G401.6 (cell line): ENCODE data around the gene RERE.
"Not testable (repeated sequence)": the region's sequence is repeated elsewhere in the genome, so short reads cannot be mapped to it uniquely, and the experiment has no call there.

Experiments
- FAIRE-seq: peaks from 2 replicates; lab custom pipeline; 2012; peaks lifted over from hg19 to GRCh38; lab: Jason Lieb, UNC

RERE gene

DNA sequence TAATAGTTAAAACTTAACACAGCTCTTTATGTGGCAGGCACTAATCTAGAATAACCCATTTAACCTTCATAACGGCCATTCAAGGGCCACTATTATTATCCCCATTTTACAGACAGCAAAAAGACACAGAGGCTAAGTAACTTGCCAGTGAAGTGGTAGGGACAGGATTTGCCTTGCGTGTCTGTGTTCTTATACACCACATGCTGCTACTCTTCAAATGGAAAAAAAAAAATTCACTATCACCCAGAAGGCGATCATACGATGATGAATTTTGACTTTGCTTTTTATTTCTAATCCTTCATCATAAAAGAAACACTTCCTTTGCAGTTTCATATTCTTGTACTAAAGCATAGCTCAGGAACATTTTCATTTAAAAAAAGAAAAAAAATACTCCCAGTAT is 65.5 kb downstream of the RERE start:
- no peak for FAIRE-seq

DNA sequence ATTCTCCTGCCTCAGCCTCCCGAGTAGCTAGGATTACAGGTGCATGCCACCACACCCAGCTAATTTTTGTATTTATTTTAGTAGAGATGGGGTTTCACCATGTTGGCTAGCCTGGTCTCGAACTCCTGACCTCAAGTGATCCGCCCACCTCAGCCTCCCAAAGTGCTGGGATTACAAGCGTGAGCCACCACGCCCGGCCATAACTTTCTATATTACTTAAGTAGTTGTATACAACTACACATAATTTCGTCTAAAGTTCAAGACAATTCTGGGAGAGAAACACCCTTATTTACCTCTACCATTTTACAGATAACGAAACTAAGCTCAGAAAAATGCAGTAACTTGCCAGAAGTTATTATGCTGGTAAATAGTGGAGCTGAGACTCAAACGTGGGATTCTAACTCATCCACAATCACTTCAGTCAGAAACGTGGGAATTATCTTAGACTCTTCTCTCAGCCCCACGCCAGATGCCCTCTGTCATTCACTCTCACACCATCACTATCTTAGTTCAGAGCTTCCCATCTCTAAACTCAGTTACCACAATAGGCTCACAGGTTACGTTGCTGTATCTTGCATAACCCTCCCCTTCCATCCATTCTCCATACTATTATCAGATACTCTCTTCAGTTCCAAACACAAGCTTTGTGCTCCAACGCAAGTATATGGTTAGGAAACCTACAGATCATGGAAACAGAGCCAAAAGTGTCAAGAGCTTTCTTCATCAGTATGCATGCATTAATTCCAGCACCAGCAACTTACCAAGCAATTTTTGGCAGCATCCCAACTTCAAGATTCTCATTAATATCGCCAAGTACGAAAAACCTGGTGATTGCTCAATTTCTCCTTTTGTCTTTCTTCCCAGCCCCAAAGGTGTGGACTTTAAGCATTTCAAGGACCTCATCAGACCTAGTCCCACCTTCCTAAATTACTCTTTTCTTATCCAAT is 69.3 kb downstream of the RERE start:
- FAIRE-seq: no peak

DNA sequence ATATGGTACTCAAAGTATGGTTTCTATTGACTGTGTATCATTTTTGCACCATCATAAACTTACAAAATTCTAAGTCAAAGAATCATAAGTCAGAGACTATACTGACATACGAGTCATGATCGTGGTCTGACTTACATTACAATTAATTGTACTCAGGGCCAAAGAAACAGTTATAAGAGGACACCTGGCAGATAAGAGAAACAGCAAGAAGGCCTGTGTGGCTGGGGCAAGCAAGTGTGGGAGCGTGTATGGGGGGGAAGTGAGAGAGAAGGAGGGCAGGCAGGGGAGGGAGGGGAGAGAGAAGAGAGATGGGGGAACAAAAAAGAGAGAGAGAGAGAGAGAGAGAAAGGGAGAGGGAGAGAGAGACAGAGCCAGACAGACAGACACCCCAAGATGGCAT is 70.9 kb downstream of the RERE start:
- FAIRE-seq: no peak

DNA sequence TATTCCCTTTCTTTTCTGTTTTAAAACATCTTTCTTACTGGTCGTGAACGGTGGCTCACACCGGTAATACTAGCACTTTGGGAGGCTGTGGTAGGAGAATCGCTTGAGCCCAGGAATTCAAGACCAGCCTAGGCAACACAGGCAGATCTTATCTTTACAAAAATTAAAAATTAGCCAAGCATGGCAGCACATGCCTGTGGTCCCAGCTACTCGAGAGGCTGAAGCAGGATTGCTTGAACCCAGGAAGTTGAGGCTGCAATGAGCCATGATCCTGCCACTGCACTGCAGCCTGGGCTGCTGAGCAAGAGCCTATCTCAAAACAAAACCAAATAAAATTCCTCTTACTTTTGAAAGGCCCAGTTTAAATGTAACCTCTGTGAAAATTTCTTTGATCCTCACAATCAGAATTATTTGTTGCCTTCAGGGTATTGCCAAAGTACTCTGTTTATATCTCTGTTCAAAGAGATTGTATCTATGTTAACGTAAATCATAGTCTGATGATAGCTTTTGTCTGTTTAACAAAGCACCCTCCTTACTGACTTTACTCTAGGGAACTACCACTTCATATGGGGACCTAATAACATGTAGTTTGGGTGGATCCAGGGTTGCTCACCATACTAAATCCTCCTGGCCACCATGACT is 71.6 kb downstream of the RERE start:
- no peak for FAIRE-seq

DNA sequence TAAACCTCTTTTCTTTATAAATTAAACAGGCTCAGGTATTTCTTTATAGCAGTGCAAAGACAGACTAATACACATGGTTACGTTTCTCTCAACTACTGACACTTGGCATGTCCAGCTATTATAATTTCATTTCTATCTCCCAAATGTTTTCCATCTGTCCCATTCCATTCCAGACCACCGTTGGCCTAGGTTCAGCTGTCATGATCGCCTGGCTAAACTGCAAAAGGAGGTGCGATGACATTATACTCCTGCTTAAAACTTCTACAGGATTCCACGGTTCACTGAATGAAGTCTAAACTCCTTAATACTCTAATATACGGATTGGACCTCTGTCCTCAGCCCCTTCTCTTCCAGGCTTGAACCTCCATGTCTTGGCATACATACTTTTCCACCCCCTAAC is 72.1 kb downstream of the RERE start:
- no peak for FAIRE-seq

DNA sequence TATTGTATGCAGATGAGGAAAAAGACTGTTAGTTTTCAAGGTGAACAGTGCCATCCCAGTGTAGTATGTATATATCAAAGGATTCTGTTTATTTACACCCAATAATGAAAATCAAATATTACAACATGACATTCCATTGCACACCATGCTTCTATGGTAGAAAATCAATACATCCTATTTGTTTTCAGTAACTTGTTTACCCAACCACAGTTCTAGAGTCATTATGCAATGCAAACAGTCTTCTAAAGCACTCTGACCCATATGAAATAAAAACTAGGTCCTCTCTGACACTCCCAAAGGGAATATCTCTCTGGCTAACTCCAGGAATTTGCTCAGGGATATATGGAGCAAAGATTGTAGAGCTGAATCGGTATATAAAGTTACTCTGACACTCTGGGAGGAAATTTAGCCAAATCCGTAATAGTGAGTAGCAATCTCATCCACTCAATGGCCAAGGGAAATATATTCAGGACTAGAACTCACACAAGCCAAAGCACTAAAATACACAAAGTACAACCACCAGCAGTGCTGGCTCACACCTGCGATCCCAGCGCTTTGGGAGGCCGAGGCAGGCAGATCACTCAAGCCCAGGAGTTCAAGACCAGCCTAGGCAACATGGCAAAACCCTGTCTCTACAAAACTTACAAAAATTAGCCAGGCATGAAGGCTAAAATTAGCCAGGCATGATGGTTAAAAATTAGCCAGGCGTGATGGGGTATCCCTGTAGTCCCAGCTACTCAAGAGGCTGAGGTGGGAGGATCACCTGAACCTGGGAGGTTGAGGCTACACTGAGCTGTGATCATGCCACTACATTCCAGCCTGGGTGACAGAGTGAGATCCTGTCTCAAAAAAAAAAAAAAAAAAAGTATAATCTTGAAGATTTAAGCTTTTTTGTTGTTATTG is 75.2 kb downstream of the RERE start:
- no peak for FAIRE-seq

DNA sequence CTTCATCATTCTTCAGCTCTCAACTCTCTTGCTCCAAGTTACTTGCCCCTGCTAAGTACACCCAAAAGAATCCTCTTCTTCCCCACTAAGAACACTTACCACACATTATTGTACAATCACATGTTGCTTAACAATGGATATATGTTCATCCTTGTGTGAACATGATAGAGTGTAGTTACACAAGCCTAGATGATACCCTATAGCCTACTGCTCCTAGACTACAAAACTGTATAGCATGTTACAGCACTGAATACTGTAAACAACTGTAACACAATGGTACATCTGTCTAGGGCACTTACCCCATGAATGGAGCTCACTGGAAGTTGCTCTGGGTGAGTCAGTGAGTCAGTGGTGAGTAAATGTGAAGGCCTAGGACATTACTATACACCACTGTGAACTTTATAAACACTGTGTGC is 77.4 kb downstream of the RERE start:
- no peak for FAIRE-seq

DNA sequence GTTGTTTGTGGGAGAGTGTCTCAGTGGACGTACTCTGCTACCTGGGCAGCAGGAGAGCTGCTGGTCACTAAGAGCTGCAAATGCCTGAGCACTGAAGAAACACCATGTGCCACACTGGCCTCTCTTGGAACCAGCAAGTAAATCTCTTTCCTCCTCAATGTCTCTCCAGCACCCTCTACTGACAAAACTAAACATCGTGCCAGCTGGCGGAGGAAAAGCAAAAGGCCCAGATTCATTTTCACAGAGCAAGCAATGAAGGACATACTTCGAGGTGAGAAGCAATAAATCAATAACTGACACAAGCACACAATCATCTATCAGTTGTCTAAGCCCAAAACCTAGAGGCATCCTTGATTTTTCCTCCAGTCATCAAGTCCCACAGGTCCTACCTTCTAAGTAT is 78.1 kb downstream of the RERE start:
- no peak for FAIRE-seq

DNA sequence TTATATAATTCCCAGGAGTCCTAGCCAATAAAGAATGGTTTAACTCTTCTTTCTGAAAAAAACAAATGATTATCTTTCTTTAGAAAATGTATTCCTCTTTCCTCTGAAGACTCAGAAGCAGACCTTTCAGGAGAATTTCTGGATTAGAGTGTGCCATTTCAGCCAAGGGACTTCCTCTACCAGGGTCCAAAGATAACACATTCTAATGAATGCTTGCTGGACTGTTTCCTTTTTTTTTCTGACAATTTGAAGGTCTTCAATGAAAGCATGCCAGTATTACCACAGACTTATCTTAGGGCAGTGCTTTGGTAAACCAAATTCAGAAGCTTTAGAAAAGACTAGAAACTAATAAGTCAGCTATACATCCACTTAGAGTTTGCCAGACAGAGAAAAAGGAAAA is 80.5 kb downstream of the RERE start:
- no peak for FAIRE-seq

DNA sequence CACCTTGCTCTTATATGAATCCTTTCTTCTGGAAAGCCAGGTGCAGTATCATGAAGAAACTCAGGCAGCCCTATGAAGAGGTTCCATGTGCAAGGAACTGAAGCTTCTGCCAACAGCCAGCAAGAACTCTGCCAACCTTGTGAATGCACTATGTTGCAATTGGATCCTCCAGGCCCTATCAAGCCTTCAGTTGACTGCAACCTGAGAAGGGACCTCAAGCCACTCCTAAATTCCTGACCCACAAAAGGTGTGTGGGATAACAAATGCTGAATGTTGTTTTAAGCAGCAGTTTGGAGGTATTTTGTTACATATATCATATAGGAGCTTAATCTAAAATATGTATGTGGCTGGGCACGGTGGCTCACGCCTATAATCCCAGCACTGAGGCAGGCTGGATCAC is 84.0 kb downstream of the RERE start:
- FAIRE-seq: no peak

DNA sequence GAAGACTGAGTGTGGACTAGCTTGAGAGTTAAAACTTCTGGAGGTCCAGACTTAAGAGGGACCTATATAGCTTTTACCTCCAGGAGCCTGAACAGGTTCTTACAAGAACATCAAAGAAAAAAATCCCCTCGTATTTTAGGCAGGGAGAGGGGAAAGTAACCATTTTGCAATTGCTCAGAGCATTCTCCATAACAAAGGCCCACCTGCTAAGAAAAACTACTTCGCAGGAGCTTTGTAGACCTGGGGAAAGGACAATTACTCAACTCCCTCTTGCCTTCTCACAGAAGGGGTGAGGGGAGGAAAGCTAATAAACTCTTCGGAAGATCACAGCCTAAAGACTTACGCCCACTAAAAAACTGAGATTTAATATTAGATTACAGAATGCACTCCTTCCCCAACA is 86.3 kb downstream of the RERE start:
- FAIRE-seq: no peak

DNA sequence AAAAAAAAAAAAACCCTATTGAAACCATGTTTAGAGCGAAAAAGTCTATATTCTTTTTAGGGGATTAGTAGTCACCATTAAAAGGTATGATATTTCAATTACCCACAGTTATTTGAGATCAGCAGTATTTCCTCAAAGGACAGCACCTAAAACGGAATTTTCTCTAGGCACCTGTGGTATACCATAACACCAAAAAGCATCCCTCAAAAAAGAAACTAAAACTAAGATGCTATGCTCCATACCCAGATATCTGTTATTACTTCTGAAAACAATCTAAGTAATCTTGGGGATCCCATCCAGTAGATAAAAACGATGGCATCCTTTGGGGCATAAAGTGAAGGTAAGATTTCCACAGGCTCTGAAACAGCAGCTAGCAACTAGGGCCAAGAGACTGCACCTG is 89.0 kb downstream of the RERE start:
- FAIRE-seq: no peak

DNA sequence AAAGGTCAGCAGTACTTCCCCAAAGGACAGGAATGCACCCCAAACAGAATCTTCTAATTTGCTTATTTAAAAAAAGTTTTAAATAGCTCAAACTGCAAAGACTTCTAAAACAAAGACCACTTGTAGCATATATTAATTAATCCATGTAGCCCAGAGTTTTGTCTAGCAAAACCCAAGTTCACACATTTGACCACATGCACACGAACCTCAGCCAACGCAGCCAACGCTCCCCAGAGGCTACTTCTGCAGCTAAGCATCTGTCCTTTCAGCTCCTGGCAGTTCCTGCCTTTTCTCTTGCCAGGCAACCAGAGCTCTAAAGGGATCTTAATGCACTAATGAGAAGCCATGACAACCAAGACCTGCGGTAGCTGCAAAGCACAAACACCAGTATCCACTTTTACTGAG is 89.6 kb downstream of the RERE start:
- no peak for FAIRE-seq

DNA sequence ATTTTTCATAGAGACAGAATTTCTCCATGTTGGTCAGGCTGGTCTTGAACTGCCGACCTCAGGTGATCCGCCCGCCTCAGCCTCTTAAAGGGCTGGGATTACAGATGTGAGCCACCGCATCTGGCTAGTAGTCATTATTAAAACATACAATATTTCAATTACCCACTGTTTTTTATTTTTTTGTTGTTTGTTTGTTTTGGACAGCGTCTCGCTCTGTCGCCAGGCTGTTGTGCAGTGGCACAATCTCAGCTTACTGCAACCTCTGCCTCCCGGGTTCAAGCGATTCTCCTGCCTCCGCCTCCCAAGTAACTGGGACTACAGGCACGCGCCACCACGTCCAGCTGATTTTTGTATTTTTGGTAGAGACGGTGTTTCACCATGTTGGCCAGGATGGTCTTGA is 90.1 kb downstream of the RERE start:
- not testable (repeated sequence) for FAIRE-seq

DNA sequence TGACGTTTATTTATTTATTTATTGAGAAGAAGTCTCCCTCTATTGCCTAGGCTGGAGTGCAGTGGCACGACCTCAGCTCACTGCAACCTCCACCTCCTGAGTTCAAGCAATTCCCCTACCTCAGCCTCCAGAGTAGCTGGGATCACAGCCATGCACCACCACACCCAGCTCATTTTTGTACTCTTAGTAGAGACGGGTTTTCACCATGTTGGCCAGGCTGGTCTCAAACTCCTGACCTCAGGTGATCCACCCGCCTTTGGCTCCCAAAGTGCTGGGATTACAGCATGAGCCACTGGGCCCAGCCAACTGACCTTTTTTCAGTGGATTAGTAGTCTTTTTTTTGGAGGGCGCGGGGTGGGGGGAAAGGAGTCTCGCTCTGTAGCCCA is 90.6 kb downstream of the RERE start:
- FAIRE-seq: not testable (repeated sequence)

DNA sequence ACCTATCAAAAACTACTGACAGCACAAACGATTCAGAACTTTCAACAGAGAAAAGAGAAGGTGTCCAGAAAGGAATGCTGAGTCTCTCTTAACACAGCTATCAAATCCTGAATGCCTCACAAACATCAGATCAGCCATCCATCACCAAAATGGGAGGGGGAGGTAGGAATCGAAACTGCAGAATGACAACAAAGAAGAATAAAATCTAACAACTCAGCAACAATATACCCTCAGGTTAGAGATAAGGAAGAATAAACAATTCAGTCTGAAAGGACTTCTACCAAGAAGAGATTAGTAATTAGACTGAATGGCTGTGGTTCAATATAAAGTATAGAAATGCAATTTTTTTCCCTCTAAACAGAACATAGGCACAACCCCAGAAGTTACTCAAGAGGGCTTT is 94.4 kb downstream of the RERE start:
- no peak for FAIRE-seq

DNA sequence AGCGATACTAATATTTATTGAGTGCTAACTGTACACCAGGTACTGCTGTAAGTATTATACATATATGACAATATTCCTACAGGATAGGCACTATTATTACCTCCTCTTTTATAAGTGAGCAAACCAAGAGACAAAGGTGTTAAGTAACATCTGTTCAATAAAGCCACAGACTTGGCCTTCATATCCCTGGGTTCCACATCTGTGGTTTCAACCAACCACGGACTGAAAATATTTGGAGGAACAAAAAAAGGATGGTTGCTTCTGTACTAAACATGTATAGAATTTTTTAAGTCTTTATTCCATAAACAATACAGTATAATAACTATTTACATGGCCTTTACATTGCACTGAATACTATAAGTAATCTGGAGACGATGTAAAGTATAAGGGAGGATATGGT is 95.1 kb downstream of the RERE start:
- FAIRE-seq: no peak

DNA sequence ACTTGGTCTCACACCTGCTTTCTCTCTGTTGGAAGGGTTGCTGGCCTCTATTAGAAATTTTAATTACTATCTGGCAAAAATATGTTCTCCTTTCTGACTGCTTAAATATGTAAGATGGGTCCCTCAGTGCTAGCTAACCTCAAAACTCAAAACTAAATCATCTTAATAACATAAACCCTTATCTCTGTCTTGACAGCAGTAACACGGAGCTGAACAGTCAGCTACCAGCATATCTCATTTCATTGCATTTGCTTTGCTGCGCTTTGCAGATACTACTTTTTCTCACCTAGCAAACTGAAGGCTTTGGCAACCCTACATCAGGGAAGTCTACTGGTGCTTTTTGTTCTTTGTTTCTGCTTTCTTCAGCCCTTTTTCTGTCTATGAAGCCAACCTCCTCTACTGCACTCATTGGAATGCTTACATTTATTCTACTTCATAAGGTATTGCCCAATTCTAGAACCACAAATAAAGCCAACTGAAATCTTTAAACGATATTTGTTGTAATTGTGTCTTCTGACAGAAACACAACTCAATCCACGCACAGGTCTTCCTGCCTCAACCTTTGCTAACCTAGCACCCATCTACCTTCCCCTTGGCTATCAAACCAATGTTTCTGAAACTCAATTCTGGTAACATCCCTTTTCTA is 95.6 kb downstream of the RERE start:
- no peak for FAIRE-seq

DNA sequence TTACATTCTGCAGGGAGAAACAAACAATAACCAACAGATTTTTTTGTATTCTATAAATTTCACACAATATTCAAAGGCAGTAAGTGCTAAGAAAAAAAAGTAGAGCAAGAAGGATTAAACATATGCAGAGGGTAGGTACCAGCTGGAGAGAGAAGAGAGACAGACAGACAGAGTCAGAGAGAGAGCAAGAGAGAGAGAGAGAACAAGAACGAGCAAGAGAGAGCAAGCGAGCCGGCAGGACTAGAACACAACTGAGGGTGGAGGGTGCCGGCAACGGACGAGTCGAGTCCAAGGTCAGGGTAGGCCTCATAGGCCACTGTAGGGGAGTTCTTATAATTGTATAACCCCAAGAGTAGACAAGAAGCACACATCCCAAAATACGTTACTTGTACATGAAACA is 97.1 kb downstream of the RERE start:
- no peak for FAIRE-seq

DNA sequence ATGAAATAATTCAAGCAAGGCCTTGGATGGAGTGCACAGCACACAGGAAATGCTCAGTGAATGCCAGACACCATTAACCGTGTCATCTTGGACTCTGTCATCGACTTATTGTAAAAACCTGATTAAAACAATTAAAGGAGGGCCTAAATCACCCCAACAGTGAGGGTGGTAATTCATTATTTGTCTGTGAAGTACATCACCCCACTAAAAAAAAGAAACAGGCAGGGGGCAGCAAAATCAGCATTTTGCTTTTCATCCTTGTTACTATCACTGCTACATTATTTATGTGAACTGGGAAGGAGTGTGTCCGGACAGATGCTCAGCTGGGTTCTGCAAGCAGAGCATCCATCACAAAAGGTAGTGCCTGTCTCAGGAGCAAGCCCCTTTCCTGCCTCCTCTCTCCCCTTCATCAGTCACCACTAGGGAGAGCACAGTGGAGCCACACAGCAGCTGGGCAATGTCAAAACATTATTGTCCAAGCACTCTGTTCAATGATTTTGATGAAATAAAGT is 98.5 kb downstream of the RERE start:
- FAIRE-seq: no peak

DNA sequence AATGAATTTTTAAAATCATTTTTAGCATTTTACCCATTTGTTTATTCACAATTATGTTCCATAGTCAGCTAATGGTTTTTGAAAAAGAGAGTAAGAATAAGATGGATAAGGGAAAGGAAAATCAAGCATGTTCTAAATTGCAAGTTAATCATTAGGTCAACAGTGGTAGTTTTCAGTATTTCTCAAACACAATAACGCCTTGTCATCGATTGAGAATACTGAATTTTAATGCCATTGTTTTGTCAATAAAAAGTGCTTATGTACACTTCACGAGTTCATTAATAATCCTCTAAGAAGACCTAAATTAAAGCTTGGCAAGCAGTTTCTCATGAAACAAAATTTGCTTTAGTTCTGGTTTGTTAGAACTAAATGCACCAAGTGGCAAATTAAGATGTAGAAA is 100.3 kb downstream of the RERE start:
- no peak for FAIRE-seq

DNA sequence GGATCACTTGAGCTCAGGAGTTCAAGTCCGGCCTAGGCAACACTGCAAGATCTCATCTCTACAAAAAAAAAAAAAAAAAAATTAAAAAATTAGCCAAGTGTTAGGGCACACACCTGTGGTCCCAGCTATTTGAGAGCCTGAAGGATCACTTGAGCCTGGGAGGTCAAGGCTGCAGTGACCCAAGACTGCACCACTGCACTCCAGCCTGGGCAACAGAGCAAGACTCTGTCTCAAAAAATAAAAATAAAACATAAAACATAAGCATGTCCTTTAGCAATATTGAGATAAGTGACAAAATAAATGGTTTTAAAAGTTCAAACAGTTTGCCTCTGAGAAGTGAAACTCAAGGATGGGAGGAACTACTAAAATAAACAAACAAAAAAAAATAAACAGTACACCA is 101.2 kb downstream of the RERE start:
- FAIRE-seq: no peak
